ENCODE measurements around the gene MLN.

Gene MLN

DNA sequence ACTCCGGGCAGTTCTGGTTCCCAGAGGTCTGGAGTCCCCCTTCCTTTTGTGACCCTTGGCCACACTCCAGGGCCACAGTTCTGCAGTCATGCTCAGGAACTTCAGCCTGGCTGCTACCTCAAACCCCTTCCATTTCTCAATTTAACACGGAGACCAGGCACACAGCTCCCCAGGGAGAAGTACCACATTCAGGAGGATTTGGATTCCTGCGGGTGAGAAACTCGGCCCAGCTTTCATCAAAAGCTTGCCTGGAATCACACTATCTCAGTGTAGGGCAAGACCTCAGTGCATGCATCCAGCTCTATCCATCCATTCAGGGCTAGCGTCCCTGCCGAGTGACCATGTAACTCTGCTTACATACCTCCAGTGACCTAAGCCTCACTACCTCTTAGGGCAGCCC is 40.3 kb downstream of the MLN start:
- H3K9ac ChIP-seq (ENCODE audit: low read depth, low read length) = no peak overlapping the region
- no peak overlapping the region for H3K4me3 ChIP-seq (ENCODE audit: low read length)
- H3K4me1 ChIP-seq (ENCODE audit: control insufficient read depth, insufficient read depth, low read length) = peaks cover 22% of the 10 kb centered on the region
- no peaks in the 10 kb centered on the region for H3K36me3 ChIP-seq (ENCODE audit: insufficient read depth, low read length)
- no peak overlapping the region for H3K4me2 ChIP-seq (ENCODE audit: low read length)
- no peaks in the 10 kb centered on the region for H3K27me3 ChIP-seq (ENCODE audit: control insufficient read depth, insufficient read depth, low read length)
- no peaks in the 10 kb centered on the region for H3K9me3 ChIP-seq (replicated peaks; ENCODE audit: low read length)

DNA sequence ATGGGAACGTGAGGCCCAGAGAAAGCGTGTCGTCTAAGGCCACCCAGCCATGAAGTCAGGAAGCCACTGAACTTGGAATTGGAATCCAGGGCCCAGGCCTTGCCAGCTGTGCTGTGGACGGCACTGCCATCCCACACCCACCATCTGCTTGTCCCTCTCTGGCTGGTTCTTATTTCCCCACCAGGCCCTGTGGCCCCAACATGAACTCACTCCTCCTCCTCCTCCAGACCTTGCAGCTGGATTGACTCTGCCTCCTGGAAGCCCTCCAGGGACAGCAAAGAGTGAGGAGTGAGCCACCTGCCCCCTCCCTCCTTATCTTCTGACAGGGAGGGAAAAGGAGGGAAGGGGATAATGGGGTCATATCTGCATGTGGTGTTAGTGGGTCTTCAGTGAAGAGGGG is 41.1 kb downstream of the MLN start:
- no peaks in the 10 kb centered on the region for H3K27me3 ChIP-seq (ENCODE audit: control insufficient read depth, insufficient read depth, low read length)
- no peak overlapping the region for H3K9ac ChIP-seq (ENCODE audit: low read depth, low read length)
- peaks cover 19% of the 10 kb centered on the region for H3K4me1 ChIP-seq (ENCODE audit: control insufficient read depth, insufficient read depth, low read length)
- no peaks in the 10 kb centered on the region for H3K36me3 ChIP-seq (ENCODE audit: insufficient read depth, low read length)
- no peaks in the 10 kb centered on the region for H3K9me3 ChIP-seq (replicated peaks; ENCODE audit: low read length)
- H3K4me3 ChIP-seq (ENCODE audit: low read length) = no peak overlapping the region
- no peak overlapping the region for H3K4me2 ChIP-seq (ENCODE audit: low read length)

DNA sequence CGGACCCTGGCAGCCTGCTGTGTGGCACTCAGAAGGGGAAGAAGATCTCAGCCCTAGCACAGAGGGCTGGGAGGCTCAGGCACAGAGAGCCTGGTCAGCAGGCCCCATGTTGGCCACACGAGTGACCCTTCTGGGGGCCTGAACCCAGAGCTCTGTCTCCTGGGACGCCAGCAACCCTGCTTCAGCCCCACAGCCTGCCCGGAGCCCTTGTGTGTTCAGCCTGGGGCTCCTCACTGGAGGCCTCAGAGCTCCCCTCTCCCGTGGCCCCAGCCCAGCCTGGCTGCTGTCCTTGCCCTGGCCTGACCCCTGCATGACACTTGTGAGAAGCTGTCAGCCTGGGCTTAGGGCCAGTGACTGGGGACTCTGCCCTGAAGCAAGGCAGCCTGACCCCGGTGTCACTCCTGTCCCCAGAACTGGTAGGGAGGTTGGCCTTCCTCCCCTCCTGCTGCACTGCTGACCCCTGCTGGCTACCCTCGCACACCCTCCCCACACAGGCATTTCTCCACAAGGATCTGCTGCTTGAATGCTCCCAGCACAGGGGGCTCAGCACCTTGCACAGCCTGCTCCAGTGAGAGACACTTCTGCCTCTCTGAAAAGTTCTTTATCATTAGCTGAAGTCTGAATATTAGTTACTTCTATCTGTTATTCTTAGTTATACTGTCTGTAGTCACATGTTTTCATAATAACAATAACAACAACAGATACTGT is 41.7 kb downstream of the MLN start:
- Histone ChIP-seq H3K4me1 (ENCODE audit: control insufficient read depth, insufficient read depth, low read length) (peaks cover 19% of the 10 kb centered on the region), H3K27me3 (ENCODE audit: control insufficient read depth, insufficient read depth, low read length) (no peaks in the 10 kb centered on the region), H3K4me3 (ENCODE audit: low read length) (no peak overlapping the region), H3K36me3 (ENCODE audit: insufficient read depth, low read length) (no peaks in the 10 kb centered on the region), H3K9me3 (replicated peaks; ENCODE audit: low read length) (no peaks in the 10 kb centered on the region), H3K4me2 (ENCODE audit: low read length) (no peak overlapping the region), H3K9ac (ENCODE audit: low read depth, low read length) (no peak overlapping the region)

DNA sequence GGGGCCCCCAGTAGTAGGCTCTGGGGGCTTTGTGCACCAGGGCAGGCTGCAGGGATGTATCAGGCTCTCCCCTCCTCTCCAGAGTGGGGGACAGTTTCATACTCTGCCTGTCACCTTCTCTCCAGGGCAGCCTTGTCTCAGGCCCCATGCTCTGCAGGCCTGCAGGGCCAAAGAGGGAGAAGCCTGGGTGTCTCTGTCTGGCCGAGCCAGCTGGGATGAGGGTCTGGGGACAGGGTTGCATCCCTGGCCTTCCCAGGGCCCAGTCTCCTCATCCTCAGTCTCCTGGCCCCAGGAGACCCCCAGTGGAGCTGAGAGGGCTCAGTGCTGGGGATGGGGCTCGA is 42.3 kb downstream of the MLN start:
- Histone ChIP-seq H3K36me3 (ENCODE audit: insufficient read depth, low read length) (no peaks in the 10 kb centered on the region), H3K4me3 (ENCODE audit: low read length) (no peak overlapping the region), H3K9me3 (replicated peaks; ENCODE audit: low read length) (no peaks in the 10 kb centered on the region), H3K9ac (ENCODE audit: low read depth, low read length) (no peak overlapping the region), H3K4me2 (ENCODE audit: low read length) (no peak overlapping the region), H3K4me1 (ENCODE audit: control insufficient read depth, insufficient read depth, low read length) (peaks cover 19% of the 10 kb centered on the region), H3K27me3 (ENCODE audit: control insufficient read depth, insufficient read depth, low read length) (no peaks in the 10 kb centered on the region)

DNA sequence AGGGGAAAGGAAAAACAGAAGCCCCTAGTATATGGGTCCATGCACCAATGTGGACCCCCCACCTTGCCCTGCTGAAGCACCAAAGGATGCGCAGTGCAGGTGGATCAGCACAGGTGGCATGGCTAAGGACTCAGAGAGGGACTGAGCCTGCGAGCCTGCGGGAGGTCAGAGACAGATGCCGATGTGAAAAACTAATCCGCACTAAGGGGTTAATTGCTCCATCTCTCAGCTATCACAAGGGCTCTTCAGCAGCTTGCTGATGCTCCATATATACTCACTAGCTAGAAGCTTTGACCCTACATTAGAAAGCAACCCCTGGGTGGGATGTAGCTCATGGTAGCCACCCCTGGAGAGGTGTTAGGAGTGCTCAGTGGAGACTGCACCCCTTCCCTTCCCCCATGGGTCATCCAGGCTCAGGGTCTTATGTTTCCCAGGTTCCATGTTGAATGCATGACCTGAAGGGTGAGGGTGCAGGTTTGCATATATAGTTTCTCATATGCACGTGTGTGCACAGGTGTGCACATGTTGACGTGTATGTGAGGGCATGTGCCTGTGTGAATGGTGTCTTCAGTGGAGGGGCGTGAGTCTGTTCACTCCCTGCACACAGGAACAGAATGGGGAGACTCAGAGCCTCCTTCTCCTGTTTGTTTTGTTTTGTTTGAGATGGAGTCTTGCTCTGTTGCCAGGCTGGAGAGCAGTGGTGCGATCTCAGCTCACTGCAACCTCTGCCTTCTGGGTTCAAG is 43.7 kb downstream of the MLN start:
- no peaks in the 10 kb centered on the region for H3K27me3 ChIP-seq (ENCODE audit: control insufficient read depth, insufficient read depth, low read length)
- H3K9ac ChIP-seq (ENCODE audit: low read depth, low read length) = no peak overlapping the region
- H3K4me1 ChIP-seq (ENCODE audit: control insufficient read depth, insufficient read depth, low read length) = peaks cover 19% of the 10 kb centered on the region
- H3K9me3 ChIP-seq (replicated peaks; ENCODE audit: low read length) = no peaks in the 10 kb centered on the region
- no peaks in the 10 kb centered on the region for H3K36me3 ChIP-seq (ENCODE audit: insufficient read depth, low read length)
- H3K4me2 ChIP-seq (ENCODE audit: low read length) = no peak overlapping the region
- no peak overlapping the region for H3K4me3 ChIP-seq (ENCODE audit: low read length)

DNA sequence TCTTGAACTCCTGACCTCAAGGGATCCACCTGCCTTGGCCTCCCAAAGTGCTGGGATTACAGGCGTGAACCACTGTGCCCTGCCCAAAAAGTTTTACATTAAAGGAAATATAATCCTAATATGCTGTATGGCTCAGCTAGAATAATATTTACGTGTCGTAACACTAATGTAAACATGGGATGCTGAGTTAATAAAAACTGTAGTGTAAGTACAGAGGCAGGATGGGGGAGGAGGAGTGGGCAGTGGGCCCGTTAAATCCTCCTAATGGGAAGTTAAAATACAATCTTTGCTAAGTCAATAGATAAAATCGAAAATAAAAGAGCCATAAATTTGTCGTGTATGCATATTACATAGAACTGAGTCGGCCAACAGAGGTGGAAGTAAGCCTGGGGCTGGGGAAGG is 45.0 kb downstream of the MLN start:
- Histone ChIP-seq H3K4me3 (ENCODE audit: low read length) (no peak overlapping the region), H3K36me3 (ENCODE audit: insufficient read depth, low read length) (no peaks in the 10 kb centered on the region), H3K9me3 (replicated peaks; ENCODE audit: low read length) (no peaks in the 10 kb centered on the region), H3K4me2 (ENCODE audit: low read length) (no peak overlapping the region), H3K9ac (ENCODE audit: low read depth, low read length) (no peak overlapping the region), H3K27me3 (ENCODE audit: control insufficient read depth, insufficient read depth, low read length) (no peaks in the 10 kb centered on the region), H3K4me1 (ENCODE audit: control insufficient read depth, insufficient read depth, low read length) (peaks cover 19% of the 10 kb centered on the region)

DNA sequence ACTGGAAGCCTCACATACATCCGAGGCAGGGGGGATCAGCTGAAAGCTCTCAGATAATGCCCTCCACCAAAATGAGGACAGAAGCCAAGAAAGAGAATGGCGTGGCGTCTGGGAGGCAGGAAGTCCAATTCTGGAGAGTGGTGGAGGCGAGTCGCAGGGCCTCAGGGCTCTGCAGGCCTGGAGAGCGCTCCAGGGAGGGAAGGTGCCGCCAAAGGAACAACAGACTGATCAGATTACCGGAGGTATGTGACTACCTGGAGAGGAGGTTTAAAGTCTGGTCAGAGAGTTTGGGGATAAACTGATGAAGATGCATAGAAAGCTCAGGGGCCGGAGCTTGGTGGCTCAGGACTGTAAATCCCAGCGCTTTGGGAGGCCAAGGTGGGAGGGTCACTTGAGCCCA is 45.9 kb downstream of the MLN start:
- H3K9me3 ChIP-seq (replicated peaks; ENCODE audit: low read length) = no peaks in the 10 kb centered on the region
- H3K36me3 ChIP-seq (ENCODE audit: insufficient read depth, low read length) = no peaks in the 10 kb centered on the region
- H3K9ac ChIP-seq (ENCODE audit: low read depth, low read length) = no peak overlapping the region
- H3K4me2 ChIP-seq (ENCODE audit: low read length) = no peak overlapping the region
- peaks cover 19% of the 10 kb centered on the region for H3K4me1 ChIP-seq (ENCODE audit: control insufficient read depth, insufficient read depth, low read length)
- H3K4me3 ChIP-seq (ENCODE audit: low read length) = no peak overlapping the region
- H3K27me3 ChIP-seq (ENCODE audit: control insufficient read depth, insufficient read depth, low read length) = no peaks in the 10 kb centered on the region

DNA sequence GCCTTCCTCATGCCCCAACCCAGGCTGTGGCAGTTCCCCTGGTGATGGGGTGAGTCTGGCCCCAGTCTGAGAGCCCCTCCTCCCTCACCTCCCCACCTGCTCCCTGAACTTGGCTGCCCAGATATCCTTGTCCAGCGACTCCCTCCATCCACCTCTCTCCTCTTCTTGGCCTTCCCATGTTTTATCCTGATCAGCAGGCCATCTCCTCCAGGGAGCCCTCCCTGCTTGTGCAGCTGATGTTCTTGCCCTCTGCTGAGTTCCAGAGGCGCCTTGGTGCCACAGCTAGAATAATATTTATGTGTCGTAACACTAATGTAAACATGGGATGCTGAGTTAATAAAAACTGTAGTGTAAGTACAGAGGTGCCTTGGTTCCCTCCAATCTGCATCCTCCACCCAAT is 46.7 kb downstream of the MLN start:
- no peak overlapping the region for H3K4me3 ChIP-seq (ENCODE audit: low read length)
- no peak overlapping the region for H3K9ac ChIP-seq (ENCODE audit: low read depth, low read length)
- no peaks in the 10 kb centered on the region for H3K36me3 ChIP-seq (ENCODE audit: insufficient read depth, low read length)
- H3K4me2 ChIP-seq (ENCODE audit: low read length) = no peak overlapping the region
- H3K27me3 ChIP-seq (ENCODE audit: control insufficient read depth, insufficient read depth, low read length) = no peaks in the 10 kb centered on the region
- peaks cover 20% of the 10 kb centered on the region for H3K4me1 ChIP-seq (ENCODE audit: control insufficient read depth, insufficient read depth, low read length)
- H3K9me3 ChIP-seq (replicated peaks; ENCODE audit: low read length) = no peaks in the 10 kb centered on the region

DNA sequence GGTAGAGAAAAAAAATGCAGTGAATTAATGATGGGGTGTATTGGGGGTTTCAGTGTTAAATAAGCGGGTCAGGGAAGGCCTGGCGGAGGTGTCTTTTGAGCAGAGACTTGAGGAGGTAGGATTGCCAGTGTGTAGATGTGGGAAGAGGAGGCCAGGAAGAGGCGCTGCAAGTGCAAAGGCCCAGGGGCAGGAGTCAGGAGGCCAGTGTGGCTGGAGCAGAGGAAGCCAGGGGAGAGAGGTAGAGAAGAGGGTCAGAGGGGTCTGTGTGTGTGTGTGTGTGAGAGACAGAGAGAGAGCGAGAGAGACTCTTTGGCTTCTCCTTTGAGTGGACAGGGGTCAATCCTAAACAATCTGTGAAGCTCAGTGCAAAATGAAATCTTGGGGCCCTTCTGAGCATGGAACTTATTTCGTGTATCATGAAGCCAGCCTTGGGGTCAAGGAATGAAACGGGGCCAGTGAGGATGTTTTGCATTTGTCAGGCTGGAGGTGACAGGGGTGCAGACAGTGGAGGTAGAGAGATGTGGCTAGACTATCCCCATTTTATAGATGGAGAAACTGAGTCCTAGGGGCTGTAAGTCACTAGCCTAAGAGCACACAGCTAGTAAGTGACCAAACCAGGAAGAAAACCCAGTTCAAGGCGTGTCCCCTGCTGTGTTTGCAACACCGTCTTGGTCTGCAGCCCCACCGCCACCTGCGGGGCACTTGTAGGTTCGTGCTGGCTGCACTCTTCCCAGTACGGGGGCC is 47.4 kb downstream of the MLN start:
- Histone ChIP-seq H3K9me3 (replicated peaks; ENCODE audit: low read length) (no peaks in the 10 kb centered on the region), H3K4me2 (ENCODE audit: low read length) (no peak overlapping the region), H3K27me3 (ENCODE audit: control insufficient read depth, insufficient read depth, low read length) (no peaks in the 10 kb centered on the region), H3K4me3 (ENCODE audit: low read length) (no peak overlapping the region), H3K36me3 (ENCODE audit: insufficient read depth, low read length) (no peaks in the 10 kb centered on the region), H3K4me1 (ENCODE audit: control insufficient read depth, insufficient read depth, low read length) (peaks cover 21% of the 10 kb centered on the region), H3K9ac (ENCODE audit: low read depth, low read length) (no peak overlapping the region)

DNA sequence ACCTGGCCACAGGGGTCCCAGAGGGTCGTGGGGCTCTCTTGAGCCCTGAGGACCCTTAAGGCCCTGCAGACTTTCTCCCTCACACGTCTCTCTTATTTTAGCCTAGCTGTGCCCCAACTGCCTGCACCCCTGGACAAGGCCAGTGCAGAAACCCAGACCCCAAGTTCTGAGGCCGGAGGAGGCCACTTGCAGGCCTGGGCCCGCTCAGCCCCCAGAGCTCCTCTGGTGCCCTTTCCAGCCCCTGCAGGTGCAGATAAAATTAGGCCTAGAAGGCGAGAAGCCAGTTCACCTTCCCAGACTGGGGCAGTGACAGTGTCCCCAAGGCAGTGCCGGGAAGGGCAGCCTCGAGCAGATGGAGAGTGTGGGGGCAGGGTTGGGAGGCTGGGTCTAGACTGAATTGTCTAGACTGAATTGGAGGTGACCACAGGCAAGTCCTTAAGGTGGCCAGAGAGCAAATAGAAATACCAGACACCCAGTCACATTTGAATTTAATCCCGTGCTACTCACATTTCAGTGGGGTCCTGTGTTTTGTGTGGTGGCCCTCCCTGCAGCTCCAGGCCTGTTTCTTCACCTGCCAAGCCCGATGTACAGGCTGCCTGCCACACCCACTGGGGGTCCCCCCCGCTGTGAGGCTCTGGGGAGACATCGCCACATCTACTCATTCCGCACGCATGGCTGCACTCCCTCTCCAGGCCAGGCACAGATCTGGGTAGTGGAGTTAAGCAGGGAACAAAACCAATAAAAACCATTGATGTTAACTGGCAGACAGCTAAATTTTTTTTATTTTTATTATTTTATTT is 48.5 kb downstream of the MLN start:
- Histone ChIP-seq H3K4me3 (ENCODE audit: low read length) (no peak overlapping the region), H3K27me3 (ENCODE audit: control insufficient read depth, insufficient read depth, low read length) (no peaks in the 10 kb centered on the region)

DNA sequence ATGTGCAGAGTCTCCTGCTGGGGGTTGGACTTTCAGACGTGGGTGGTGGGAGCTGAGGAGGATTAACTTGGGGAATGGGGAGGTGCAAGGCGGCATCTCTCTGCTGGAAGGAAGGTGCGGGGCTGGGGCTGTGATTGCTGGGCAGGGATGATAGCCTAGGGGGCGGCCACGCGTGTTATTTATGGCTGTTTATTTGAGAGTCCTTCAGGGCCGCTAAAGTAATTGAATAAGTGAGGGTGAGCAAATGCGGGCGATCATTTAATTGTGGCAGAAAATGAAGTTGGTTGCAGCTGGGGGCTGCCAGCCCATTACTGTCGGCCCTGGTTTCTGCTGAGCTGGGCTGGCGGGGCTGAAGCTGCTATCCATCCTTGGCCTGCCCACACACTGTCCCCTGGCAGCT is 49.6 kb downstream of the MLN start:
- no peak overlapping the region for H3K4me2 ChIP-seq (ENCODE audit: low read length)
- H3K4me3 ChIP-seq (ENCODE audit: low read length) = no peak overlapping the region
- H3K4me1 ChIP-seq (ENCODE audit: control insufficient read depth, insufficient read depth, low read length) = peaks cover 28% of the 10 kb centered on the region
- H3K9me3 ChIP-seq (replicated peaks; ENCODE audit: low read length) = no peaks in the 10 kb centered on the region
- no peaks in the 10 kb centered on the region for H3K36me3 ChIP-seq (ENCODE audit: insufficient read depth, low read length)
- no peak overlapping the region for H3K9ac ChIP-seq (ENCODE audit: low read depth, low read length)
- no peaks in the 10 kb centered on the region for H3K27me3 ChIP-seq (ENCODE audit: control insufficient read depth, insufficient read depth, low read length)

More for the DNA sequence above, 48.5 kb downstream of the MLN start:
- Histone ChIP-seq H3K36me3 (ENCODE audit: insufficient read depth, low read length) (no peaks in the 10 kb centered on the region), H3K4me1 (ENCODE audit: control insufficient read depth, insufficient read depth, low read length) (peaks cover 24% of the 10 kb centered on the region), H3K9ac (ENCODE audit: low read depth, low read length) (no peak overlapping the region), H3K9me3 (replicated peaks; ENCODE audit: low read length) (no peaks in the 10 kb centered on the region), H3K4me2 (ENCODE audit: low read length) (no peak overlapping the region)

Measured in skeletal muscle satellite cell (primary cell).